ENCODE results near the gene CUBN.

Gene CUBN

GRCh38 chr10:16984242-16984641, 145.4 kb downstream of the CUBN start:
- DNase-seq = no peak

GRCh38 chr10:16976803-16977202, 152.8 kb downstream of the CUBN start:
- DNase-seq = no peak

DNA sequence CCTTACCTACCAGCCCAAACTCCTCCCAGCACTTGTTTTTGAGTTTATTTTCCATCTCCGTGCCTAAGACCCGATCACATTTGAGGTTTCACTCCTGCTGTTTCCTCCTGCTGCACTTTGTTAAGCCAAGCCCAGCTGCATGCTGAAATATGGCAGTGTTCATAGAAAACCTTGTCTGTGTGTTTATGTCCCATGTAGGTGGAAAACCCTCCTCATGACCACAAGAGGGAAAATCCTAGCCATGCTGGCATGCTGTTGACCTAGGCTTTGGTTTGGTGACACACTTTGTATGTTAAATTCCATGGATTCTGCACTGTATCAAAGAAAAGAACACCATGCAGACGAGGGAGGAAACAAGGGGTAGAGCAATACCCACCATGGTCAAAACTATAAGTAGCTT, 154.4 kb downstream of the CUBN start:
- no peak for DNase-seq

DNA sequence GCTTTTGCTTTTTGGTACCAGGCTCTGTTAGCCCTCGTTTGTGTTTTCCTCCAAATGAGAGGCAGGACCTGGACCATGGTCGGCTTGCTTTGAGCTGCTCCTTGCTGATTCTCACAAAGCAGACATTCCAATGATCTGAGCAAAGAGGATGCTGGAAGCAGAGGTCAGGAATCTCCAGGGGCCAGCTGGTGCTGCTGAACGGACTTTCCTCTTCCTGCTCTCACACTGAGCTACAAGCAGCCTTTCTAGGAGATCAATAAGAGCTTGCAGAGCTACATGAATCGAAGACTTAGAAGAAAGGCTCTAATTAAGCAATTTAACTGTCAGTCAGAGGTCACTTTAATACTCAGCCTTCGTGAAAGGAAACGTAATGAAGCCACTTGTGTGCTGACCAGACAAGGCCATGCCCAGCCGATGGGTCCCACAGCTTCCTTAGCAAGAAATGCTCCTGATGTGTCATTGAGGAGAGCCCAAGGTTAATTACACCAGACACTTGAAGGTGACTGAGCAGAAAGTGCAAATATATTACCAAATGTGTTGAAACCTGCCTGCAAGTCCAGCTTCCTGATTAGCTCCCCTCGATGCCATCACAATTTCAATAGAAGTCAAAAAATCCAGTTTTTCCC, 161.1 kb downstream of the CUBN start:
- DNase-seq = no peak

DNA sequence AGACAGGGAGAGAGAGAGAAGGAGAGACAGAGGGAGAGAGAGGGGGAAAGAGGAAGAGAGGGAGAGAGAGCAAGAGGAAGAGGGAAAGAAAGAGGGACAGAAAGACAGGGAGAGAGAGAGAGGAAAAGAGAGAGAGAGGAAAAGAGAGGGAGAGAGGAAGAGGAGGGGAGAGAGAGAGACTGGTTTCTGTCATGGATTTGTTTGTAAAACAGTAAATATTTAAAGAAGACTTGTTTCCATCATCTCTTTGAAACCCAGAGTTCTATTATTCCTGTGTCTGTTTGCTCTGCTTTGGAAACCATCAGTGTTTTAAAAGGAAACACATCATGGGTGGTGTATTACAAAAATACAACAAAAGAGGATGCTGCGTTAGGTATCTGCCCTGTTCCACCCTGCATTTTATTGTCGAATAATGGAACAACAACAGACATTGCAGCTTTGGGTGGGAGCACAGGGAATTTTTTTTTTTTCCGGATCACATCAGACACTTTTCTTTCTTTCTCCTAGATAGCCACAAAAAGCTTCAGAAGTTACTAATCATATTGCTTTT, 161.7 kb downstream of the CUBN start:
- DNase-seq = no peak

DNA sequence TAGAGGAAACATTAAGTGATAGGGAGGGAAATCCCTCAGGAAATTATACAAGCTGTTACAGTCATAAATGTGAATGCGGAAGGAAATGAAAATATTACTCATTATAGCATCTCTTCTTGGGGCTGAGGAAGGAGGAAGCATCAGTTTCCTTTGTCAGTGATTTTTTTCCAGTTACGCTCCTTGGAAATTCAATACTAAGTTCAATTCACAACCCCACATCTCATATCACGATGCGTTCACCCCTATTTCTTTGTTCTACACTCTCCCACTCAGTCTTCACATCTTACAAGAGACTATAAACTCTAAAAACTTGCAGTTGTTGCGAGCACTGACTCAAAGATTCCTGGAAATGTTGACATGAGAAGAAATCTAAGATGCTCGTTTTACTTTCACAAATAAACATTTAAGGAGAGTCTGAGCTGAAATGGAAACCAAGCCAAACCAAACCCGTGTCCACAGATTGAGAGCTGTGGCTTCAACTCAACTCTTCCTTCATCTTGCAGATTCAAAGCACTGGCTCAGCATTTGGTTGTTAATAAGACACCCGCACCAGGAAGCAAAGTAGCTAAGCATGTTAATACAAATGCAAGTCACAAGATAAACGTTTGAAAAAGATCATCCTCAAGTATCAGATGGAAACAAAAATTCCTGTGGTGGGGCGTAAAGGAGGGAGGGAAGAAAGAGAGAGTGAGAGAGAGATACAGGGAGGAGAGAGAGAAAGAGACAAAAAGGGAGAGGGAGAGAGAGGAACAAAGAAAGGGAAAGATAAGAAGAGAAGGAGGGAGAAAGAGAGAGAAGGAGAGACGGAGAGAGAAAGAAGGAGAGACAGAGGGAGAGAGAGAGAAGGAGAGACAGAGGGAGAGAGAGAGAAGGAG, 162.4 kb downstream of the CUBN start:
- no peak for DNase-seq

GRCh38 chr10:16965740-16966447, 163.7 kb downstream of the CUBN start:
- no peak for DNase-seq

DNA sequence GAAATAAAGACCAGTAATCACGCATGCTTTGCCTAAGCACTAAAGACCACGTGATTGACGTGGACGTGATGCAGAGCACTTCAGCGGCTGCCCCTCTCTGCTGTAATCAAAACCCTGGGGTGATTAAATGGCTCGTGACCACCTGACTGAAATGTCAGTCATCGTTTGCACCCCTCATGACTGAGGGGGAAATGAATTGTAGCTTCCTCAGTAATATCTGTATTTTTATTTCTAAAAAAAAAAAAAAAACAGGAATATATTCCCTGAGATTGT, 164.3 kb downstream of the CUBN start:
- no peak for DNase-seq

GRCh38 chr10:16964576-16965343, 164.9 kb downstream of the CUBN start:
- DNase-seq = no peak

DNA sequence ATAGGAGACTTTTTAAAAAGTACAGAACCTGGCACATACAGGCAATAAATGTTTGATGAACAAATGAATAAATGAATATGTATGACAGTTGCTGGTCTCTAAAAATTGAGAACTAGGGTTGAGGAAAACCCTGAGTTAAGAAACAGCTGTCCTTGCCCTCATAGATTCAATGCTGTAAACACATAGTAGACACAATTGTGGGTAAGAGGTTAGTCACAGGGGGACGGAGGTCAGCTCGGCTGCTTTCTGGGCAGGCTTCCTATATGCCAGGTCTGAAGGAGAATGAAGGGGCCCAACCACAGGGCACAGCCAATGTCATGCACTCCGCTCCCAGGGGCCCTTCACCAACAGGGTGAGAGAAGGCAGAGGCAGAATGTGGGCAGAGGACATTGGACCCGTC, 169.1 kb downstream of the CUBN start:
- DNase-seq = no peak

- DNase-seq = no peak
Observed at GRCh38 chr10:16957038-16957437, 172.6 kb downstream of the CUBN start.

DNA sequence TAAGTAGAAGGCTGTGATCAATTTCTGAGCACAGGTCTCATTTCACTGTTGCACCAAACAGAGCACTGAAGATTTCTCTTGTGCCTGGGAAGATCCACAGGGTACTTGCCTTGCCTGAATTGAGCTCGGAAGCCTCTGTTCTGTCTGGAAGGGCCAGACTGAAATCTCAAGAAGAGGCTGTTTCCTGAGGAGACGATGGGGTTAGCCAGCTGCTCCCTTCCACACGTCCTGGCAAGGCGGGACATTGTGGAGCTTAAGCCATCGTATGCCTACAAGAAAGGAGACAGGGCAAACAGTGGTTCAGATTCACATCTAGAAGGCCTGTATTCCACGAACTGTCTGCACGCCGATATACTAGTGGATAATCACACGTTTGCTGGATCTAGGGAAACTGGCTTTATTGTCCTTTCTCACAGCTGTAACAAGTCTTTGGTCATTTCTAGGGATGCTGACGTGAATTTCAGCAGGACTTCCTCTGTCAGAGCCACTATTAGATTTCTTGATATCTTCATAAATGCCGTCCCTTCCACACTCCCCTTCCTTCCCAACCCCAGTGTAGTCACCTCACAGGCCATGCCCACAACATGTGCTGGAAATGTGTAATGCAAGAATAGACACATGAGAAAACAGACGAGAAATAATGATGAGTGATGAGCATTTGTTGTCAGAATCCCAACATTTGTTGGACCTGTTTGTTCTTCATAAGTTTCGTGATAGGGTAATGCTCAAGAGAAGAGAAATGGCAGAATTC, 175.2 kb downstream of the CUBN start:
- no peak for DNase-seq

DNA sequence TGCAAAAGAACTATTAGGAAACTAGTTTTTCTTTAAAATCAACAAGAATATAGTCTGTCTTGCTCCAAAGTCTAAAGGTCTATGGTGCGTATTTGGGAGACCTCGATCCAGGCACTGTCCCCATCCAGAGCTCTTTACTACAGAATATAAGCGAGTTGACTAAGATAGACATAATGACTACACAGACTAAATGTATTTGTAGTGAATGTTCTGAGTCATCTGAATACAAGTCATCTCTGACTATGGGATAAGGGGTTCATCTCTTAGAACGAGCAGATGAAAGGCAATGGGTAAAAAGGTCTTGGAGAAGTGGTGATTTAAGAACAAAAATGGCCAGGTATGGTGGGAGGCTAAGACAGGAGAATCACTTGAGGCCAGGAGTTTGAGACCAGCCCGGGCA, 176.3 kb downstream of the CUBN start:
- no peak for DNase-seq

DNA sequence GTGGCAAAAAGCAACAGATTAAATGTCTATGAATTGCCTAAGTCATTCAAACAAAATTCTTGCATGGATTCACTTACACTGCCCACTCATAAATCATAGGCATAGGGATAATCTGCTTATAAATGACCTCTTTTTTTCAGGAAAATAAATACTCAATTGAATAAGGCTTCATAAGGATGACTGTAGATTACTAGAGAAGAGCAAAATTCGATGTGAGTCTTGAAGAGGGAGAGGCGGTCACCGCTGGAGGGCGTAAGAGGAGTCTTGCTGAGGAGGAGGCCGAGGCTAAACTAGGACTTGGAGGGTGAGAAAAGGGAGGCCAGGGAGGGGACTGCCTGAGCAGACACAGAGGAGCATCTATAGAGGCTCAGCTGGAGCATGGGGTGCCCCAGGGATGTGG, 177.0 kb downstream of the CUBN start:
- no peak for DNase-seq

DNA sequence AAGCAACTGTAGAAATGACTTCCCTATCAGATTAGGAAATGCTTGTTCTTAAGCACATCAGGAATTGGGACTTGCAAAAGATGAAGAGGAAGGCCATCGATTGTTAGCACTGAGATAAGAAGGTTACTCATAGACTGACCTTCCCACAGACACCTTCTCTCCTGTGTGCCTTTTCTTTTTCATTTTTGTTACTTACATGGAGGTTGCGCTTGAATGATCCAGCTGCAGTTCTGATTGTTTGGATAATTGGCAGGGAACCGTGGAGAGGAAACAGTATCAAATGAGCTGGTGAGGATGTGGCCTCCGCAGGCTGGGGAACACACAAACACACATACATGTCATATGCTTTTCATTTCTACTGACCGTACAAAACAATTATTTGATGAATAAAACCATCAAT, 177.5 kb downstream of the CUBN start:
- DNase-seq = no peak

DNA sequence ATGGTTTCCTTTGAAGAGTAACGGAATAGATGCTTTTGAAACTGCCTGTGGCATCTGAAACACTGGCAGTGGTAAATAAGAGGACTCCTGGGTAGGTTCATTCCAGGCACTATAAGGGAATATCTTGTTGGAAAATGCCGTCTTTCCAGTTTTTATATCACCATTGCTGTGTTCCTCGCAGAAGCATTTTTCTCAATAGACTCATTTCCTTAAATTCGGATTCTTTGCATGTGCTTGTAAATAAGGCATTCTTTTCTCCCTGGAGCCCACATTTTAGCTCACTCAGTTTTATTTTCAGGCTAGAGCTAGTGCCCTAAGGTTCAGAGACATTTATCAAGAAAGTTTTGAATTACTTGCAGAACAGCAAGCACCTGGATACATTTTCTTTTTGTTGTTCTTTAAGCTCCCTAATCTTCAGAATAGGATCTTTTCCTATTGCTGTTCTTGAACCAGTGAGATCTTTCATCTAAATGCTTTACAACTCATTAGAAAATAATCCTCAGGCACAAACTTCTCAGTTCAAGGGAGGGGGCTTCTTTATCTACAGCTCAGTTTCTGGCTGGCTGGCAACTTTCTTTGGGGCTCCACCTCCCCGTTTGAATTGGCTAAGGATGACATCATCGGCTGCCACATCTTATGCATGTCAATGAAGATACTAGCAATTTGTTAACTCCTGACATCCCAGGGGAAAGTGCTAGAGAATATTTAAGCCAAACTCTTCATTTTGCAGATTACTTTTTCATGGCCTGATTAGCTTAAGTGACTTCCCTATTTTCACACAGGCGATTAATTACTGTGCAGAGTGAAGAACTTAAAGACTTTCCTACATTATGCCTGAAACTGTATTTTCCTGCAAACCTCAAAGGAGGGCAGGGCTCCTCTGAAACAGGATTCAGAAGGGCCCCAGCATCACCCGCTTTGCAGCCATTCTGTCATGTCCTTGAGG, 178.7 kb downstream of the CUBN start:
- peak; percentile 4 for DNase-seq

GRCh38 chr10:16949816-16950215, 179.8 kb downstream of the CUBN start:
- DNase-seq = no peak

GRCh38 chr10:16948361-16948760, 181.2 kb downstream of the CUBN start:
- no peak for DNase-seq

DNA sequence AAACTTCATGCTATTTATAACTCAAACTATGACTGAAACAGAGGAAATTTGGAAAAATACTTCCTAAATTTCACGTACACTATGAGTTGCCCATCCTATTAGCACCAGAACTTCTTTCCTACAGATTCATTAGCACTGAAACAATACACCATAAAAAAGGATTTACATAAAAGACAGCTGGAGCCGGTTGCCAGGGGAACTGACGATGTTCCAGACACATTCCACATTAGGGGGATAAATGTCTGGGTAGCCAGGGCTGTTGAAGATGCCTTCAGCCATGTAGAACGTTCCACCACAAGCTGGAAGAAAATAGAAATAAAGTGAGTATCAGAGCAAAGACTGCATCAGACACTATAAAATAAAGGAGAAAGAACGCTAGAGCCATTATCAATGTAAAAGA, 182.5 kb downstream of the CUBN start:
- DNase-seq = no peak

- no peak for DNase-seq
Observed at GRCh38 chr10:16945593-16945992, 184.0 kb downstream of the CUBN start.

DNA sequence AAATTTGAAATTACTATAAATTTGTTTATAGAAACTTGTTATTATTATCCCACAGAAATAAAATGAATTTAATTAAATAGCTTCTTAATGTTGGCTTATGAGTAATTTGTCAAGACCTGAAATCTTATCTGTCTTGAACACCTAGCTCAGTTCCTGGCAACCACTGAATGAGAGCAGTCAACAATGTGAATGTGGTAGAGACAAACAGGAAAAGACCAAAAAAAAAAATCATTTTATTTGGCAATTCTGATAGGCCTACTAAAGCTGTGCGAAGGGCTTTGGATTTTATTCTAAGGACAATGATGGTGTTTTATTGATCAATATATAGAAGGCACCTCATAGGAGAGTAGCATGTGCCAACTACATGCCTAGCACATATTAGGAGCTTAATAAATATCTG, 184.6 kb downstream of the CUBN start:
- DNase-seq = no peak

All from stimulated activated CD4-positive, alpha-beta T cell treated with anti-CD3 and anti-CD28 coated beads, Interleukin-12 subunit alpha, Interleukin-12 subunit beta, amount 100 ng/mL, for 4 hours (primary cell).